B cell (primary cell): ENCODE data around the gene FMNL2. TPM values are rescaled to one million over a fixed set of nuclear protein-coding genes. Genes with fewer than 3 reads are reported as not detected.

Experiments
- ATAC-seq: fragments of 200-7000 bp; cut with Tn5 transposase; one replicate; pipeline ENCODE4 v1.10.0; 2021; ENCODE audit warnings: low read depth, mild to moderate bottlenecking, moderate number of reproducible peaks, moderate library complexity
- CTCF ChIA-PET: fragments of 350-600 bp; sonication (Branson Sonifier 250); formaldehyde crosslinking; loops from one replicate; lab custom pipeline; 2021; ENCODE audit warnings: antibody characterized with exemption, inconsistent platforms; lab: Charles Lee
- POLR2A ChIA-PET: fragments of 350-600 bp; sonication (Branson Sonifier 250); formaldehyde crosslinking; loops from one replicate; lab custom pipeline; 2021; ENCODE audit warnings: antibody characterized with exemption; lab: Charles Lee
- DNase-seq: peaks from one replicate; pipeline ENCODE4 v3.0.0; 2013
- H2AFZ ChIP-seq: 2 replicates; pipeline ENCODE4 v1.6.1; 2012; ENCODE audit warnings: mild to moderate bottlenecking, low read depth, low read length; ENCODE audit not compliant: insufficient read depth, poor library complexity, severe bottlenecking
- H3K27ac ChIP-seq, 2 donors: 1 replicate in 1 of 2; 2 replicates in 1 of 2; pipeline ENCODE4 v1.5.1; 2012 to 2013; ENCODE audit warnings: low read length in 2 of 2, mild to moderate bottlenecking in 2 of 2, moderate library complexity in 1 of 2
- H3K27me3 ChIP-seq, 4 experiments: fragments of 200-600 bp in 1 of 4; sonication (generic) in 1 of 4; replicated peaks in 1 of 4; 1 replicate in 2 of 4; 2 replicates in 2 of 4; pipeline versions ENCODE4 v1.6.1 to v1.7.0; 2013 to 2016; ENCODE audit warnings: low read length in 3 of 4, mild to moderate bottlenecking in 2 of 4, mixed read lengths in 1 of 4, moderate library complexity in 1 of 4; ENCODE audit not compliant: insufficient read depth in 4 of 4, control insufficient read depth in 3 of 4; ENCODE audit errors: control extremely low read depth in 1 of 4
- H3K36me3 ChIP-seq, 2 experiments: replicated peaks in 1 of 2; 1 replicate in 1 of 2; 2 replicates in 1 of 2; pipeline versions ENCODE4 v1.6.1 to v1.7.1; 2013; ENCODE audit warnings: low read length in 1 of 2; ENCODE audit not compliant: insufficient read depth in 2 of 2, control insufficient read depth in 1 of 2; ENCODE audit errors: control extremely low read depth in 1 of 2, extremely low read depth in 1 of 2
- H3K4me1 ChIP-seq, 2 donors: fragments of 200-600 bp in 1 of 2; sonication (generic) in 1 of 2; 1 replicate in 1 of 2; 2 replicates in 1 of 2; pipeline versions ENCODE4 v1.5.1 to v1.6.1; 2013 to 2017; ENCODE audit warnings: low read length in 2 of 2; ENCODE audit not compliant: control insufficient read depth in 2 of 2, insufficient read depth in 2 of 2
- H3K4me2 ChIP-seq: replicated peaks from 2 replicates; pipeline ENCODE3; 2012; ENCODE audit warnings: mild to moderate bottlenecking, low read depth, low read length; ENCODE audit not compliant: poor library complexity, severe bottlenecking
- H3K4me3 ChIP-seq, 5 experiments: fragments of 200-600 bp in 1 of 5; sonication (generic) in 1 of 5; 1 replicate in 3 of 5; 2 replicates in 2 of 5; pipeline versions ENCODE4 v1.5.1 to v1.7.0; 2011 to 2016; ENCODE audit warnings: low read length in 4 of 5, mild to moderate bottlenecking in 4 of 5, low read depth in 2 of 5, control low read depth in 1 of 5, moderate library complexity in 1 of 5; ENCODE audit not compliant: insufficient read depth in 1 of 5; ENCODE audit errors: control extremely low read depth in 1 of 5, extremely low read depth in 1 of 5
- H3K79me2 ChIP-seq: fragments of 200-600 bp; sonication (generic); one replicate; pipeline ENCODE4 v1.6.0; 2016; ENCODE audit warnings: low read length; ENCODE audit not compliant: control insufficient read depth, insufficient read depth
- H3K9ac ChIP-seq: fragments of 200-600 bp; sonication (generic); 2 replicates; pipeline ENCODE4 v1.6.1; 2017; ENCODE audit warnings: mild to moderate bottlenecking, low read length, moderate library complexity
- H3K9me3 ChIP-seq, 3 donors: one replicate each; pipeline versions ENCODE4 v1.6.1 to v1.7.1; 2013; ENCODE audit warnings: low read length in 2 of 3; ENCODE audit not compliant: control insufficient read depth in 2 of 3, insufficient read depth in 1 of 3; ENCODE audit errors: control extremely low read depth in 1 of 3
- H4K20me1 ChIP-seq: 2 replicates; pipeline ENCODE4 v1.6.0; 2012; ENCODE audit warnings: mild to moderate bottlenecking, low read length; ENCODE audit not compliant: insufficient read depth, control insufficient read depth, poor library complexity, severe bottlenecking
- H3K27ac Mint-ChIP-seq: one replicate; pipeline ENCODE4 v1.8.0; 2021; ENCODE audit warnings: mixed read lengths
- H3K27me3 Mint-ChIP-seq: one replicate; pipeline ENCODE4 v1.8.0; 2021; ENCODE audit warnings: mixed read lengths
- H3K4me1 Mint-ChIP-seq: one replicate; pipeline ENCODE4 v1.8.0; 2021; ENCODE audit warnings: mixed read lengths
- H3K4me3 Mint-ChIP-seq: one replicate; pipeline ENCODE4 v1.8.0; 2021; ENCODE audit warnings: mixed read lengths
- H3K9me3 Mint-ChIP-seq: one replicate; pipeline ENCODE4 v1.8.0; 2022; ENCODE audit warnings: mixed read lengths; ENCODE audit not compliant: insufficient read depth
- CTCF ChIP-seq: fragments of 200-600 bp; IDR thresholded peaks from one replicate; pipeline ENCODE4 v1.8.0; 2022; ENCODE audit warnings: antibody characterized with exemption, mild to moderate bottlenecking
- EZH2 ChIP-seq: IDR thresholded peaks from 2 replicates; pipeline ENCODE4 v1.6.1; 2012; ENCODE audit warnings: borderline replicate concordance, low read depth, mild to moderate bottlenecking, moderate library complexity, low read length; ENCODE audit not compliant: insufficient read depth, poor library complexity, severe bottlenecking
- WGBS: methylation state at CpG from one replicate; pipeline ENCODE4 v1.1.5; 2013; ENCODE audit warnings: missing lambda C conversion rate; ENCODE audit not compliant: insufficient coverage; 5-methylcytosine and 5-hydroxymethylcytosine counted together
- intact Hi-C: fragments of 100-400 bp; cut with micrococcal nuclease; formaldehyde crosslinking; loops from one replicate; pipeline ENCODE4 v1.10.0; 2022
- polyA plus RNA-seq: library from polyadenylated mRNA; depleted of rRNA; stranded (reverse); fragments of >200 nt; gene quantifications from 2 replicates; pipeline ENCODE4 v1.2.3, GENCODE V29; 2012
- total RNA-seq, 2 donors: library from RNA; stranded (reverse); fragments of 120-200 nt in 1 of 2; gene quantifications; 1 replicate in 1 of 2; 2 replicates in 1 of 2; pipeline versions ENCODE4 v1.2.3 to v1.2.4, GENCODE V29; 2013 to 2022

The FMNL2 gene
- total and polyA plus RNA-seq, 2 donors (not counting 1 experiment from before 2014, with no cell fraction given), result 0.73 to 8.8 TPM

- Histone ChIP-seq H4K20me1 (no peaks in the 10 kb centered on the region), H3K79me2 (no peaks in the 10 kb centered on the region), H3K27ac (no peak overlapping the region), H3K4me1 (no peaks in the 10 kb centered on the region), H3K4me2 (no peak overlapping the region), H3K9me3 (no peaks in the 10 kb centered on the region), H3K9ac (no peak overlapping the region), H2AFZ (no peak overlapping the region), H3K4me3 (no peak overlapping the region), H3K36me3 (no peaks in the 10 kb centered on the region), H3K27me3 (no peaks in the 10 kb centered on the region)
- no peak for ATAC-seq
- no peak overlapping the region for H3K4me3 Mint-ChIP-seq
- no peak overlapping the region for H3K27ac Mint-ChIP-seq
- no peaks in the 10 kb centered on the region for H3K4me1 Mint-ChIP-seq
- intact Hi-C loops, result no loop called here
- ChIA-PET POLR2A (no interaction called here), CTCF (interaction anchor here (0.7 to 1.2 kb wide), 3 partner anchors 15 to 594 kb away, joined by 3 to 6 read pairs (median 3); no protein-coding TSS in a partner anchor)
- TF ChIP-seq CTCF (no peak), EZH2 (no peak)
- no peaks in the 10 kb centered on the region for H3K9me3 Mint-ChIP-seq
- WGBS, result 100% methylated on average over 6 of the region's 7 CpGs
- H3K27me3 Mint-ChIP-seq, result no peaks in the 10 kb centered on the region
- no peak for DNase-seq
Measured at GRCh38 chr2:152620208-152620607, 285.2 kb downstream of the FMNL2 start.

- Mint-ChIP-seq H3K27ac (no peak overlapping the region), H3K4me1 (no peaks in the 10 kb centered on the region), H3K4me3 (no peak overlapping the region), H3K27me3 (no peaks in the 10 kb centered on the region), H3K9me3 (no peaks in the 10 kb centered on the region)
- no peaks in the 10 kb centered on the region for H3K36me3 ChIP-seq
- H3K9ac ChIP-seq, result no peak overlapping the region
- H3K4me3 ChIP-seq, result no peak overlapping the region
- 93% methylated on average over 4 of the region's 9 CpGs for WGBS
- no peaks in the 10 kb centered on the region for H3K27me3 ChIP-seq
- DNase-seq (no peak), ATAC-seq (no peak)
- H3K27ac ChIP-seq, result no peak overlapping the region
- H4K20me1 ChIP-seq, result no peaks in the 10 kb centered on the region
- intact Hi-C loops, result no loop called here
- no peak for TF ChIP-seq CTCF
- no peak for TF ChIP-seq EZH2
- H3K4me1 ChIP-seq, result no peaks in the 10 kb centered on the region
- ChIA-PET CTCF (no interaction called here), POLR2A (no interaction called here)
- H3K9me3 ChIP-seq, result no peaks in the 10 kb centered on the region
- no peaks in the 10 kb centered on the region for H3K79me2 ChIP-seq
- H3K4me2 ChIP-seq, result no peak overlapping the region
- H2AFZ ChIP-seq, result no peak overlapping the region
Measured at GRCh38 chr2:152620985-152621384, 286.0 kb downstream of the FMNL2 start.
